Measurements from ENCODE around the gene ATP1B3. TPM values are rescaled to one million over a fixed set of nuclear protein-coding genes. Genes with fewer than 3 reads are reported as not detected.

The ATP1B3 gene
- polyA plus RNA-seq, 1 of the 3 experiments (the other 2 are of a cell fraction), result 86.3 TPM

- Histone ChIP-seq H3K79me2 (ENCODE audit: insufficient read depth) (peaks cover 59% of the 10 kb centered on the region), H2AFZ (ENCODE audit: low read depth) (no peak overlapping the region), H3K36me3 (replicated peaks in 1 of 2; ENCODE audit: control insufficient read depth in 1 of 2, insufficient read depth in 2 of 2, low read length in 1 of 2) (peaks cover 3 to 52% of the 10 kb centered on the region in 2 experiments), H3K9me2 (no peaks in the 10 kb centered on the region), H3K9ac (no peak overlapping the region), H3K4me3 (ENCODE audit: low read depth in 2 of 2, low read length in 1 of 2) (no peak overlapping the region), H3K27ac (ENCODE audit: low read depth in 2 of 2, low read length in 1 of 2) (no peak overlapping the region), H3K4me1 (ENCODE audit: control insufficient read depth in 1 of 2, insufficient read depth in 2 of 2, low read depth in 1 of 2, low read length in 1 of 2) (no peaks in the 10 kb centered on the region), H3K4me2 (no peak overlapping the region), H3K9me3 (no peaks in the 10 kb centered on the region), H3K27me3 (ENCODE audit: insufficient read depth) (no peaks in the 10 kb centered on the region), H3F3A (replicated peaks; ENCODE audit: insufficient read depth) (peaks cover 8% of the 10 kb centered on the region), H4K20me1 (ENCODE audit: insufficient read depth) (no peaks in the 10 kb centered on the region)
- DNase-seq, result no peak
- CTCF ChIA-PET, result no interaction called here
- WGBS (ENCODE audit: low lambda C conversion rate), result 95% methylated on average over 2 of the region's 2 CpGs
- no peak for TF ChIP-seq RXRA (IDR thresholded peaks at IDR 0.05; ENCODE audit: borderline replicate concordance, low read depth)
- TF ChIP-seq GABPA (IDR thresholded peaks at IDR 0.05; ENCODE audit: low read depth), result no peak
- TF ChIP-seq YY1 (IDR thresholded peaks at IDR 0.05; ENCODE audit: low read depth), result no peak
- TF ChIP-seq EZH2phosphoT487 (IDR thresholded peaks at IDR 0.05; ENCODE audit: borderline replicate concordance, low read depth), result no peak
- TF ChIP-seq ELF1 (IDR thresholded peaks at IDR 0.05), result no peak
- TF ChIP-seq SMC3 (IDR thresholded peaks at IDR 0.05; ENCODE audit: low read depth, low read length), result no peak
- no peak for TF ChIP-seq ZBTB33 (IDR thresholded peaks at IDR 0.05; ENCODE audit: borderline replicate concordance, low read depth)
- no peak for TF ChIP-seq RFX5 (IDR thresholded peaks at IDR 0.05; ENCODE audit: low read length)
- TF ChIP-seq JUND (IDR thresholded peaks at IDR 0.05), result no peak
- no peak for TF ChIP-seq USF1 (IDR thresholded peaks at IDR 0.05; ENCODE audit: borderline replicate concordance, low read depth)
- TF ChIP-seq NRF1 (IDR thresholded peaks at IDR 0.05; ENCODE audit: low read depth, low read length), result no peak
- TF ChIP-seq USF2 (IDR thresholded peaks at IDR 0.05; ENCODE audit: borderline replicate concordance, low read depth, low read length), result no peak
- no peak for TF ChIP-seq IRF3 (IDR thresholded peaks at IDR 0.05; ENCODE audit: low read depth, low read length)
- TF ChIP-seq CHD2 (IDR thresholded peaks at IDR 0.05; ENCODE audit: low read length, partially characterized antibody), result no peak
- TF ChIP-seq FOXJ3 (CRISPR knock-in tag; IDR thresholded peaks at IDR 0.05), result no peak
- POLR2A ChIA-PET, result no interaction called here
Measured at GRCh38 chr3:141901914-141902313, 25.5 kb downstream of the ATP1B3 start.

Measured in SK-N-SH (cell line).